Astrocyte of the hippocampus (primary cell): ENCODE data around the gene MATK.
A peak's percentile ranks its signal among the peaks of the same experiment; 100 is the strongest.

ENCODE experiments used
- DNase-seq: peaks from one replicate; pipeline ENCODE4 v3.0.0; 2011; ENCODE audit warnings: low read depth, low spot score

MATK gene, protein sequence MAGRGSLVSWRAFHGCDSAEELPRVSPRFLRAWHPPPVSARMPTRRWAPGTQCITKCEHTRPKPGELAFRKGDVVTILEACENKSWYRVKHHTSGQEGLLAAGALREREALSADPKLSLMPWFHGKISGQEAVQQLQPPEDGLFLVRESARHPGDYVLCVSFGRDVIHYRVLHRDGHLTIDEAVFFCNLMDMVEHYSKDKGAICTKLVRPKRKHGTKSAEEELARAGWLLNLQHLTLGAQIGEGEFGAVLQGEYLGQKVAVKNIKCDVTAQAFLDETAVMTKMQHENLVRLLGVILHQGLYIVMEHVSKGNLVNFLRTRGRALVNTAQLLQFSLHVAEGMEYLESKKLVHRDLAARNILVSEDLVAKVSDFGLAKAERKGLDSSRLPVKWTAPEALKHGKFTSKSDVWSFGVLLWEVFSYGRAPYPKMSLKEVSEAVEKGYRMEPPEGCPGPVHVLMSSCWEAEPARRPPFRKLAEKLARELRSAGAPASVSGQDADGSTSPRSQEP

DNA sequence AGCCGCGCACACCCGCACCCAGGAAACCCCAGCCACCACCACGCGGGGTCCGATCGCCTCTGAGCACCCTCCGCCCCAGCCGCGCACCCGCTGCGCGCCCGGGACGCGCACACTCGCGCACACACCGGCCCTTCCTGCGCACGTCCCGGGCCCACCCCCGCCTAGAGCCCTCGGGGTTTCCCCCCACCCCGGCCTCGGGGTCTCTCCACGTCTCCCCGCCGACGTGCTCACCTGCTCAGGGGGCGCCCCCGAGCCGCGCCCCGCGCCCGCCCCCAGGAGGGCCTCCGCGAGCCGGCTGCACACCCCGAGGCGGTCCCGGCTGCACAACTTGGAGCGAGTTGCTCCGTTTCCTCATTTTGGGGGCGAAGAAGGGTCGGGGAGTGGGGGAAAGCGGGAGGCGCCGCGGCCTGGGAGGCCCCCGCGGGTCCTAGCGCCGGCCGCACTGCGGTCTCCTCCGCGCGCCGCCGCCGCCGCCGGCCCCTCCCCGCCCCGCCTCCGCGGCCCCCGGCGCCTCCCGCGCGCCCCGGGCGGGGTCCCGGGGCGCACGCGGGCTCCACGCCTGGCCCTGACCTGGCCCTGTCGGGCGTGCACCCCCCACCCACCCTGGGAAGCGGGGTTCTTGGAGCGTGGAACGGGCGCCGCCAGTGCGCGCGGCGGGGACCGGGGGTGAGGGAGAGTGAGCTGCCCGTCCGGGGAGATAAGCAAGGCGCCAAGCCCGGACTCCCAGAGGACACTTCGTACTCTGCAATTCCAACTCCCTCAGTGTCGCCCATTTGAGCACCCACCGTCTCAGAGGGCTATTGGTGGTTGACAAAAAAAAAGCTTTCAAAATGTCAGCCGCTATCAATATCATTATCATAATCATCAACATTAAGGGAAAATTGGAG is at the start of gene MATK:
Gene MATK, minus strand, starts transcription at position 444 of the 887 bp plus-strand sequence. CDS start 1,246 bp downstream, outside the sequence.
- DNase-seq, result no peak

GRCh38 chr19:3835055-3835435 is 48.9 kb upstream of the MATK start:
- DNase-seq, result no peak

DNA sequence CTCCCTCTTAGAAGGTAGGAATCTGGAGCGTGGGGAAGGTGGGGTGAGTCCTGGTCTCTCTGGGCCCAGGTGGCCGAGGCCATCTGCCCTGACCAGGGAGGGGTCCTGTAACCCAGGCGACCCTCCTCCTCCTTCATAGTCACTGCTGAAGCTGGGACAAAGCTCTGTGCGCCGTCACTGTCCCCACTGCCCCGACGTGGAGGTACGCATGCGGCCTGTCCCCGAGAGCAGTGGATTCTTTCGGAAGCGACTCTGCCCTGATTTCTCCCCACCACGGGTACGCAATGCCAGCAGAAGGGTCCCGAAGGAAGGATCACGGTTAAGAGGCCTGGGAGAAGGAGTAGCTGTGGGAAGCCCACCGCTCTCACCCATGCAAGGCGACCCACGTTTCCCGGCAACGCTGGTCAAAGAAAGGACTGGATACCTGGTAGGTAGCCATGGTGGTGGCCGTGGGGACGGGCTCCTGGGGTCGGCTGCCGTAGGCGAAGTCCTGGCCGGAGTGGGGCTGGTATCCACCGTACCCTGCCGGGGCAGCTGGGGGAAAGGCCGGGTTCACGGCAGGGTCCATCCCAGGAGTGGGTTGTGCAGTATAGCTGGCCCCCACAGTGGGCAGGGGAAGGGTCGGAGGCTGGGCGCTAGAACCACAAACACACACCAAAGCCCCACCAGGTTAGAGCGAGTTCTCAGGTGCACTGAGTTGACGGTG is 48.3 kb upstream of the MATK start:
- DNase-seq, result no peak

- DNase-seq, result no peak
These were observed 47.6 kb upstream of the MATK start for GRCh38 chr19:3833578-3834348.

DNA sequence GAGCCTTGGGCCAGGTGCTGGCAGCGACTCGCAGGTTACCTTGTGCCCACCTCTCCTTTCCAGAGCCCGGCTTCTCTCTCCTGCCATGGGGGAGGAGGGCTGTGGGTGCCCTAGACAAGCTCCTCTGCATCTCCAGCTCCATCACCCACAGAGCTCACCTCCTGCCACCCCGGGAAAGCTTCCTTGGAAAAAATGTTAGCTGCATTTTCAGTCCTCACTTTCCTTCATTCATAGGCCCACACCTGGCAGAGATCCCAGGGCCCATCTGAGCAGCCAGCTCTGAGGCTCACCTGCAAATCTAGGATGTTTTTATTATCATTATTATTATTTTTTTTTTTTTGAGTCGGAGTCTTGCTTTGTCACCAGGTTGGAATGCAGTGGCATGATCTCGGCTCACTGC is 45.8 kb upstream of the MATK start:
- no peak for DNase-seq

DNA sequence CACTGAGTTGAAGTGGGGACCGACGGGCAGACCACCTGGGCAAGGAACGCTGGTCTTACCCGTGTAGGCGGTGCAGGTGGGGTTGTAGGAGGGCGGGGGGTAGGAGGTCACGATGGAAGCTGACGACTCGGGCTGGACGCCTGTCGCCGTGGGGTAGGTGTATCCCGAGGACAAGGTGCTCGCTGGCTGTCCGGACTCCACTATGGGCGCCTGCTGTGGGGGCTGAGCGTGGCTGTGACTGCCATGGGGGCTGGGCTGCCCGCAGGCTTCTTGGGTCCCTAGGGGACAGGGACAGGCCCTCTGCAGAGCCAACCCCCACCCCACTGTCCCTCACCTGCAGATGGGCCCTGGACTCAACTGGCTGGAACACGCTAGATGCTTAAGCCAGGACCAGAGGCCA is 45.4 kb upstream of the MATK start:
- DNase-seq, result no peak

DNA sequence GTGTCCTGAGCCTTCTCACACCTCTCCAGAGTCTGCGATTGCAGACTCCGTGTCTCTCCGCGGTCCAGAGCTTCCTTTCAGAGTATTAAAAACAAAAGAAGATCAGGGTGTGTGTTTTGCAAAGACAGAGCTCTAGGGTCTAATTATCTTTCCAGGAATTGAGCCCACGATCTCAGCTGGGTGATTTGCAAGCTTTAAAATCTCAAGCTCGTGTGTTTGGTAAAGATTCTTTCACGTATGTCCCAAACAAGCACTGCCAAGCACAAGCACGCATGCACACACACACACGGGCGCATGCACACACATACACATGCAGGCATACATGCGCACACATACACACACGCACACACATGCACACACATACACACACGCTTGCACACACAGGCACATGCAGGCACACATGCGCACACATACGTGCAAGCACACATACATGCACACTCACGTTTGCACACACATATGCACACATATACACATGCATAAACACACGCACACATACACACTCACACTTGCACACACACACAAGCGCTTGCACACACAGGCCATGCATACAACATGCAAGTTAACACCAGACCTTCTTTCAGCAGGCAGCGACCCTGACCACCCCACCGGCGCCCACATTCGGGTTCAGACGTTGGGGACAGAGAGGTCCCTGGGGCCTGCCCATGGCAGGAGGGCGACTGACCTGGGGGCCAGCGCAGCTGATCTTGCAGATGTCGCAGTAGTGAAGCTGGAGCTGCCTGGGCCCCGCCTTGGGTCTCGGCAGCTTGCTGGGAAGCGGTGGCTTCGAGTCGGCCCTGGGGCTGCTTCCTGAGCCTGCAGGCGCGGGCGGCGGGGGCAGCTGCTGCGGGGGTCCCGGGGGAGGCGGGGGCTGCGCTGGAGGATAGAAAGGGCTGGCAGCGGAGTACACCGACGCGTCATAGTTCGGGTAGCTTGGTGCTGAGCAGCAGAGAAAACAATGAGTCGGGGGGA is 44.7 kb upstream of the MATK start:
- DNase-seq, result no peak

DNA sequence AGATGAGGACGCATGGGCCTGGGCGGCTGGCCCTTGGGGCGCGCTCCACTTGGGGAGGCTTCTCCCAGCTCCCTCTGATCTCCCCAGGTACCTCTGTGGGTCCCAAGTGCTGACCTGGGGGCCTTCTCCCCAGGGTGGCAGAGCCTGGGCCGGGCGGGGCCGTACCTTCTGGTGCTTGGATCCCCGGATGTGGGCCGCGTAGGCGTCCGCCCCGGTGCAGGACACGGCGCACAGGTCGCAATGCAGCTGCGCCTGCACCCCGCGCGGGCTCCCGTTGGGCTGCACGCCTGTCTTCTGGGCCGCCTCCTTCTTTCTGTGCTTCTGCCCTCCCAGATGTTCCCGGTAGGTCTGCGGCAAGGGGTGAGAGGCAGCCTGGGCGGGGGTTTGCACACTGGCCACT is 41.1 kb upstream of the MATK start:
- DNase-seq, result no peak

GRCh38 chr19:3826163-3826562 is 40.0 kb upstream of the MATK start:
- no peak for DNase-seq

DNA sequence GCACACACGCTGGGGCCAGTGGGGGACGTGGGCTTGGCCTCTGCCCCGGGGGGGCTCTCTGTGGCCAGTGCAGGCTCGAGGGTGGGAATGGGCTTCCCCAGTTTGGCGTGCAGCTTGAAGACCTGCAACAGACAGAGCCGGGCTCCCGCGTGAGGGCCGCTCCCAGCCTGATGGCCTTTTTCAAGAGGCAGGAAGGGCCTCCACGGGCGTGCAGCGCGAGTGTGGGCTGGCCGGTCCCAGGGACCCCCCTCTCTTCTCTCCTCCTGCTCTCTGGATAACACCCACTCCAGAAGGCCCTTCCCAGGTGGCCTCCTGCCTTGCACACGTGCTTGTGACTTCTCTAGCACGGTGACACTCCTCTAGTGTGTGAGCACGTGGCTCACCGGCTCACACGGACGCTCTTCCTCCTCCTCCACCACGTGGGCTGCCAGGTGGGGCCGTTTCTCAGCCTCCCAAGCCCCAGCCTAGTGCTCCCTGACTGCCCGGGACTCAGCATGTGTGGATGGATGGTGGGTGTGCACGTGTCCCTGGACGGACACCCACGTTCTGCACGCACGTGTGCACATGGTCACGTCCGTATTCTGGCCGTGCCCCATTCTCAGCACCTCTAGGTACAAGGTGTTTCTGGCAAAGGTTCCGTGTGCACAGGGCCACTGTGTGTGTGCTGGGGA is 39.2 kb upstream of the MATK start:
- DNase-seq, result no peak

DNA sequence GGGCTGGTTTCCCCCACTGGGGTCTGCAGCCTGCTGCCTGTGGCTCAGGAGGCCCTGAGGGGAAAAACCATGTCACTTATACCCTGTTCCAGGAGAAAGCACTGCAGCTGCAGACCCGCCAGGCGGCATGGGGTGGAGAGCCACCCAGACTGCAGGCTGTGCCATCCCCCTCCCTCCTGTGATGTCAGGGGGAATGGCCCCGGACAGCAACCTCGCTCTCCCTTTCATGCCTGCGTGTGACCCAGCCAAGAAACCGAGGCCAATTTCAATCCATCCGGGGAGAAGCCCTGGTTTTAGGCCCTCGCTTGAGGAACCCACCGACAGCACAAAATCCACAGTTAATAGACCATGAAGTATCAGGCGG is 37.2 kb upstream of the MATK start:
- no peak for DNase-seq

DNA sequence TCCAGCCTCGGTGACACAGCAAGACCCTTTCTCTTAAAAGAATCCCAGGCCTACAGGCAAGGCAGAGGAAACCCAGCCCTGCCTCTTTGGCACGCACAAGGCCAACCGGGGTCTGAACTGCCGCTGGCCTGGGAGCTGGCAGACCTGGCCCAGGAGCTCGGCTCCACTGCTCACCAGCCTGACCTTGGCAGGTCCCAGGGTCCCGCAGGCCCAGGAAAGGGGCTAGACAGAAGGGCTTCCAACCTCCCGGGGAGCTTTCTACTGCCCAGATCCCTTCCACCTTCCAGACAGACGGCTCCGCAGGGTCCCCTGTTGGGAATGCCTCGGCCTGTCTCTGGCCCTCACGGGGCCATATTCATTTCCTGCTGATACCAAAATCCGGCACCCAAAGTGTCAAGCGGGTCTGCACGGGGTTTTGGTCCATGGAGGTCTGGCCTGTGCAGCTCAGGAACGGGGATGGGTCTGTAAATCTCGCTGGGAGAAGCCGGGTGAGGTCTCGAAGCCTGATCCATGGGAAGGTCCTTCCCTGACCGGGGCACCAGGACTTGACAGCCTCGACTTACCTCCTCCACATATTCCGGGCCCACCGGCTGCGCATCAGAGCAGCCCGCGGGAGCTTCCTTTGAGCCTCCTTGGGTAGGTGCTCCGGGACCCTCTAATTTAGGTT is 36.6 kb upstream of the MATK start:
- no peak for DNase-seq

DNA sequence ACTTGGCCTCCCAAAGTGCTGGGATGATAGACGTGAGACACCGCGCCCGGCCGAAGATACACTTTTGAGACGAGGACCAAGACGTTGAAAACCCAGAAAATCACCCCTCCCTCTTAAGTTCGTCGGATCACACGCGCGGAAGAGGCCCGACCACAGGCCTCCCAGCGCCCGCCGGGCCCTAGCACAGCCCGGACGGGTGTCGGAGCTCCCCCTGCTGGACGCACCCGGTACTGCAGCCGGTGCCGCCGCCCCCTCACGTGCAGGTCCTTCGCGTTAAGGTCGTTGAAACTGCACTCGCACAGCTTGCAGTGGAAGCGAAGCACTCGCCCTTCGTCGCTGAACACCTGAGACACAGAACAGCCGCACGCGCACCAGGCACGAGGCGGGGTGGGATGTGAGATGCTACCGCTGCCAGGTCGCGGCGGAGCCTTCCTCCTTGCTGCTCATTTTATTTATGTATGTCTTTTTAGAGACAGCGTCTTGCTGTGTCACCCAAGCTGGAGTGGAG is 35.7 kb upstream of the MATK start:
- DNase-seq, result peak; percentile 49

GRCh38 chr19:3821156-3821555 is 35.0 kb upstream of the MATK start:
- no peak for DNase-seq

GRCh38 chr19:3819989-3820388 is 33.8 kb upstream of the MATK start:
- no peak for DNase-seq

DNA sequence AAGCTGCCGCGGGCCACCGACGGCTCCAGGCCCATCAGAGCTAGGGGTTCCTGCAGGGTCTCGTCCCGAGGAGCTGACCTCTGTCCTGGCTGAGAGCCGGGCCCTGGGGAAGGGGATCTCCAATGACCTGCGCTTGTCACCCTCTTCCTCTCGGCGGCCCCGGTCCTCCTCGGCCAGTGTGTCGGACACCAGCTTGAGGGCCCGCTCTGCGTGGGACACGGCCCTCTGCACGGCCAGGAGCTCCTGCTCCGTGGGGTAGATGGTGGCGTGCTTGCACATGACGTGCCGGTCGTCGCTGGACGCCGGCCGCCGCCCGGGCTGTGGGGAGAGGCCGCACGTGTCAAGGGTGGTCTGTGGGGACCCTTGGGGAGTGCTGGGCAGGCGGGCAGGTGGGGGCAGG is 32.7 kb upstream of the MATK start:
- no peak for DNase-seq

GRCh38 chr19:3818466-3818865 is 32.3 kb upstream of the MATK start:
- DNase-seq, result peak; percentile 41

DNA sequence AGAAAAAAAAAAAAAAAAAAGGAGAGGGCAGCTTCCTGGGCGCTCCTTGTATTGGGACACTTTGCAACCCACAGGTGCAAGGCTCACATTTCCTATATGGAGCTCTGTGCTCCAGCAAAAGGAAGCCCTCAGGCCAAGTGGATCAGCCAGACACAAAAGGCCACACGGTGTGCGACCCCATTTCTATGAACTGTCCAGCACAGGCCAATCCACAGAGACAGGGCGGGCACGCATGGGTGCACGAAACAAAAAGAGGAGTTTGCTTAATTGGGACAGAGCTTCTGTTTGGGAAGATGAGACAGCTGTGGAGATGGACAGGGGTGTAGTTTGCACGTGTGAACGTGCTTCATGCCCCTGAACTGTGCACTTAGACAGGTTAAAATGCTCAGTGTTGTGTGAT is 31.6 kb upstream of the MATK start:
- no peak for DNase-seq
